GM12864 (cell line): ENCODE results near the gene ALDH1L1.
"Not testable (repeated sequence)": the region's sequence is repeated elsewhere in the genome, so short reads cannot be mapped to it uniquely, and the experiment has no call there.

ENCODE experiments used
- DNase-seq: peaks from one replicate; pipeline ENCODE4 v3.0.0-alpha.2; 2011; ENCODE audit warnings: low read depth
- H3K4me3 ChIP-seq: 2 replicates; pipeline ENCODE4 v1.5.1; 2011; ENCODE audit warnings: mild to moderate bottlenecking, low read depth, low read length, control low read depth
- TF ChIP-seq, protein P1 (sequence below): IDR thresholded peaks from 2 replicates; pipeline ENCODE4 v1.5.1; 2011; ENCODE audit warnings: low read depth, mild to moderate bottlenecking, moderate library complexity, low read length, control low read depth, inconsistent platforms; ENCODE audit errors: missing control alignments

The ALDH1L1 gene

GRCh38 chr3:126102011-126102410 lies 78.4 kb downstream of the ALDH1L1 start:
- TF ChIP-seq, protein P1, sequence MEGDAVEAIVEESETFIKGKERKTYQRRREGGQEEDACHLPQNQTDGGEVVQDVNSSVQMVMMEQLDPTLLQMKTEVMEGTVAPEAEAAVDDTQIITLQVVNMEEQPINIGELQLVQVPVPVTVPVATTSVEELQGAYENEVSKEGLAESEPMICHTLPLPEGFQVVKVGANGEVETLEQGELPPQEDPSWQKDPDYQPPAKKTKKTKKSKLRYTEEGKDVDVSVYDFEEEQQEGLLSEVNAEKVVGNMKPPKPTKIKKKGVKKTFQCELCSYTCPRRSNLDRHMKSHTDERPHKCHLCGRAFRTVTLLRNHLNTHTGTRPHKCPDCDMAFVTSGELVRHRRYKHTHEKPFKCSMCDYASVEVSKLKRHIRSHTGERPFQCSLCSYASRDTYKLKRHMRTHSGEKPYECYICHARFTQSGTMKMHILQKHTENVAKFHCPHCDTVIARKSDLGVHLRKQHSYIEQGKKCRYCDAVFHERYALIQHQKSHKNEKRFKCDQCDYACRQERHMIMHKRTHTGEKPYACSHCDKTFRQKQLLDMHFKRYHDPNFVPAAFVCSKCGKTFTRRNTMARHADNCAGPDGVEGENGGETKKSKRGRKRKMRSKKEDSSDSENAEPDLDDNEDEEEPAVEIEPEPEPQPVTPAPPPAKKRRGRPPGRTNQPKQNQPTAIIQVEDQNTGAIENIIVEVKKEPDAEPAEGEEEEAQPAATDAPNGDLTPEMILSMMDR: no peak
- no peak for DNase-seq
- no peak overlapping the region for H3K4me3 ChIP-seq

DNA sequence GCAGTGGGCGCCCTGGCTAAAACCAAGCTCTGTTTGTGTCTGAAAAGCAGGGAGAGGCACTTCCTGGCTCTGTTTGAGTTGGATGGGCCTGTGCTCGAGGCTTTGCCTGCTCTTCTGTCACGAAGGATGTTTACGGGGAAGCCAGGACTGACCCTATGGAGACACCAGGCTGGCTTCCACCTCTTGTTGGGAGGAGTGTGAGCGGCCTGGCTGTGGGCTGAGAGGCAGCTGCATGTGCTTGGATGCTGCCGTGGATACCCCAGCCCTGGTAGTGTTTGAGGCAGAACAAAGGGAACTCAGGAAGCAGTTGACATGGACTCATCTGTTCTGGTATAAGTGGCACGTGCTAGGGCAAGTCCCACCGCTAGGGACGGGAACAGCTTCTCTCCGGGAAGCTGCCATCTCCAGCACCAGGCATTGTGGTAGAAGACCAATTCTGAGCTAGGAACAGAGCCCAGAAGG lies 78.8 kb downstream of the ALDH1L1 start:
- TF ChIP-seq, protein P1: no peak
- H3K4me3 ChIP-seq: no peak overlapping the region
- no peak for DNase-seq

DNA sequence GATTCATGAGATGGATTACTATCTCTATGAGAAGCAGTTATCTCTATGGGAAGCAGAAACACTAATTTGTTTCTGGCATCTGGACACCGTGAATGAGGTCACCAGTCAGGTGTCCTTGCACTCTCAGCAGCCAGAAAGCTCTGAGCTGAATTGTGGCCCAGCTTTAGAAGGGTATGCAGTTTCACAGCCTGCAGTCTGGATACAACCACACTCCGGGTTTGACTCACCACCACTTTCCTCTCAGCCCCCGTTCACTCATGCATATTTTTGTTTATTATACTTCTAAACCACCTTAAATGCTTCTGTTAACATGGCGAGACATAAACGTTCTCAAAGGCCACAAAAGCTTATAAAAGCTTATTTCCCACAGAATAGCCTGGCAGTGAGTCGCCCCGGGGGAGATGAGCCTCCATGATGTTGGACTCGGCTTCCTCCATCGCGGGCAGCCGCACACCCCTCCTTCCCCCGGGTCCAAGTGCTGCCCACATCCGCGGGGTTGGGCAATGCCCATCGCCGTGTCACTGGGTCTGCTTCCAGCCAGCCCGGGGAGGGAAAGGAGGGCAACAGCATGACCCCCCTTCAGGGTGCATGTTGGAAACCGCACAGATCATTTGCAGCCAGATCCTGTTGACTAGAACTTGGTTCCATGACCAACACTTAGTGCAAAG lies 79.6 kb downstream of the ALDH1L1 start:
- DNase-seq: no peak

GRCh38 chr3:126100269-126100633 lies 80.1 kb downstream of the ALDH1L1 start:
- no peak for DNase-seq
- no peak overlapping the region for H3K4me3 ChIP-seq
- TF ChIP-seq, protein P1: no peak

More for the DNA sequence above, 79.6 kb downstream of the ALDH1L1 start:
- TF ChIP-seq, protein P1: no peak
- H3K4me3 ChIP-seq: no peak overlapping the region

DNA sequence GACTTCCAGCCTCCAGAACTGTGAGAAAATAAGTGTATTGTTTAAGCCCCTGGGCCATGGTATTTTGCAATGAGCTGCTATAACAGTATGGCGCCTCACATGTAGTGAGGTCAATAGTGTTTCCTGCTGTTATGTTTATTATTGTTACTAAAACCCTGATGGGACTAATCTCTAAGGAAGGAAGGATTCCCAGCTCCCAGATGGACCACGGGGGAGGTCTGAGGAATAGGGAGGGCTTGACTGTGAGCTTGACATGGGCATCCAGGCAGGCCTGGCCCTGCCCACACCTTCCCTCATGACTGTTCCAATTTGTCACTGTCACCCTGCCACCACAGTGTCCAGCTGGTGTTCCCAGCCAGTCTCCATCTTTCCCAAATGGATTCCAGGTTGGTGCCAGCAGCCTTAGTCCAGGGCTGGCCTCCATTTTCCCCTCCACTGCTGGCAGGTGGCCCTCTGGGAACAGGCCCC lies 82.0 kb downstream of the ALDH1L1 start:
- TF ChIP-seq, protein P1: no peak
- DNase-seq: no peak
- H3K4me3 ChIP-seq: no peak overlapping the region

DNA sequence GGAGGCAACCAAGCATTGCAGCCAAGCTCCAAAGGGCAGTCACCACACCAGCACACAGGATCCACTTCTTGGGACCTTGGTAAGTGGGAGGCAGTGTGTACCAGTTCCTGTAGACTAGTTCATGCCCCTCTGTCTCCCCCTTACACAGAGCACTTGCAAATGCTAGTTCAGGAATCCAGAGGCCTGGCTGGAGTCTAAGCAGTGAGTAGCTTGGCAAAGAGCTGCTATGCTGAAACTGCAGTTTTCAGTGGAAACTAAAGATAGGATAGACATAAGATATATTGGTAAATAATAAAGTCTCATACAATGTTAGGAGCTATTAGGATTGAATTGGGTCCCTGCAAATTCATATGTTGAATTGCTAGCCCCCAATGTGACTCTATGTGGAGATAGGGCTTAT lies 82.6 kb downstream of the ALDH1L1 start:
- no peak for DNase-seq
- no peak overlapping the region for H3K4me3 ChIP-seq
- TF ChIP-seq, protein P1: no peak

DNA sequence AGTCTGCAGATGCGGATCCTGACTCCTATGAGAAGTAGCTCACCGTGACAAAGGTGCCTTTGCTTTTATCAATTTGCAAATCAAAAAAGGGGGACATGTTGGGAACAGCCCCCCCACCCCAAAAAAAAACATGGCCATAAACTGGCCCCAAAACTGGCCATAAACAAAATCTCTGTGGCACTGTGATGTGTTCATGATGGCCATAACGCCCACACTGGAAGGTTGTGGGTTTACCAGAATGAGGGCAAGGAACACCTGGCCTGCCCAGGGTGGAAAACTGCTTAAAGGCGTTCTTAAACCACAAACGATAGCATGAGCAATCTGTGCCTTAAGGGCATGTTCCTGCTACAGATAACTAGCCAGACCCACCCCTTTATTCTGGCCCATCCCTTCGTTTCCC lies 84.1 kb downstream of the ALDH1L1 start:
- H3K4me3 ChIP-seq, DNase-seq: not testable (repeated sequence)

- H3K4me3 ChIP-seq, DNase-seq: not testable (repeated sequence)
Measured at GRCh38 chr3:126092128-126092527, 88.3 kb downstream of the ALDH1L1 start.
